Spleen (tissue), 7 donors: ENCODE results near the gene LZTFL1.

ENCODE experiments used
- CTCF ChIP-seq, 11 experiments: fragments of 200-600 bp in 7 of 11; fragments of 450-650 bp in 4 of 11; sonication (generic) in 4 of 11; IDR thresholded peaks in 8 of 11; conservative IDR thresholded peaks in 3 of 11; 1 replicate in 7 of 11; 2 replicates in 4 of 11; pipeline versions ENCODE4 v1.4.0 to v1.8.0; 2016 to 2021; ENCODE audit warnings: antibody characterized with exemption in 11 of 11, inconsistent platforms in 4 of 11, mild to moderate bottlenecking in 1 of 11
- POLR2AphosphoS5 ChIP-seq, 3 donors: sonication (generic); formaldehyde crosslinking; IDR thresholded peaks; one replicate each; pipeline ENCODE4 v1.5.1; 2017; ENCODE audit warnings: antibody characterized with exemption in 3 of 3
- donor health status: DM: no; HTN: no; CAD: no; lungs with moderate emphysema.
- donor health status: DM: no; HTN: no; CAD: no.
- donor health status: DM: no; HTN: no; CAD: no.

GRCh38 chr3:45860481-45860880, 18.6 kb upstream of the LZTFL1 start:
- TF ChIP-seq CTCF (IDR thresholded peaks at IDR 0.05 in 8 of 11, conservative IDR thresholded peaks at IDR 0.05 in 3 of 11) (no peak), POLR2AphosphoS5 (IDR thresholded peaks at IDR 0.05) (no peak)
